ENCODE data around the gene DNAJC6. TPM values are rescaled to one million over a fixed set of nuclear protein-coding genes. Genes with fewer than 3 reads are reported as not detected.

The DNAJC6 gene
- total and polyA plus RNA-seq, 2 experiments from 2014 or later: 6.0 to 11.2 TPM

GRCh38 chr1:65316233-65316632, 6.9 kb downstream of the DNAJC6 start:
- H2AFZ ChIP-seq: no peak overlapping the region
- H3K9me3 ChIP-seq (ENCODE audit: low read depth): no peaks in the 10 kb centered on the region
- TF ChIP-seq EZH2 (IDR thresholded peaks at IDR 0.05; ENCODE audit: borderline replicate concordance): no peak
- TF ChIP-seq EZH2phosphoT487 (IDR thresholded peaks at IDR 0.05; ENCODE audit: low read depth, severe bottlenecking, unreplicated experiment): no peak
- TF ChIP-seq CTCF (IDR thresholded peaks at IDR 0.05; ENCODE audit: poor library complexity): no peak
- H3K4me3 ChIP-seq: no peak overlapping the region
- WGBS (ENCODE audit: low lambda C conversion rate, missing lambda C conversion rate): 52% methylated on average over 2 of the region's 2 CpGs
- no peaks in the 10 kb centered on the region for H3K4me1 ChIP-seq (ENCODE audit: insufficient read depth)
- H3K36me3 ChIP-seq (replicated peaks; ENCODE audit: insufficient read depth, low read depth): no peaks in the 10 kb centered on the region
- DNase-seq (ENCODE audit: low spot score): no peak
- H4K20me1 ChIP-seq (ENCODE audit: insufficient read depth, poor library complexity, severe bottlenecking): no peaks in the 10 kb centered on the region
- no peak overlapping the region for H3K4me2 ChIP-seq
- H3K27ac ChIP-seq: no peak overlapping the region
- no peaks in the 10 kb centered on the region for H3K27me3 ChIP-seq
- H3K79me2 ChIP-seq: no peaks in the 10 kb centered on the region
- no peaks in the 10 kb centered on the region for H3K9me2 ChIP-seq (replicated peaks; ENCODE audit: insufficient read depth)

GRCh38 chr1:65317866-65318653, 8.7 kb downstream of the DNAJC6 start:
- H3K9me3 ChIP-seq (ENCODE audit: low read depth): no peaks in the 10 kb centered on the region
- H3K4me3 ChIP-seq: no peak overlapping the region
- H3K79me2 ChIP-seq: no peaks in the 10 kb centered on the region
- WGBS (ENCODE audit: low lambda C conversion rate, missing lambda C conversion rate): 71% methylated on average over 5 of the region's 5 CpGs
- no peaks in the 10 kb centered on the region for H3K27me3 ChIP-seq
- H3K4me1 ChIP-seq (ENCODE audit: insufficient read depth): no peaks in the 10 kb centered on the region
- H4K20me1 ChIP-seq (ENCODE audit: insufficient read depth, poor library complexity, severe bottlenecking): no peaks in the 10 kb centered on the region
- no peak for DNase-seq (ENCODE audit: low spot score)
- H3K27ac ChIP-seq: no peak overlapping the region
- H3K9me2 ChIP-seq (replicated peaks; ENCODE audit: insufficient read depth): no peaks in the 10 kb centered on the region
- TF ChIP-seq CTCF (IDR thresholded peaks at IDR 0.05; ENCODE audit: poor library complexity) (no peak), EZH2phosphoT487 (IDR thresholded peaks at IDR 0.05; ENCODE audit: low read depth, severe bottlenecking, unreplicated experiment) (no peak), EZH2 (IDR thresholded peaks at IDR 0.05; ENCODE audit: borderline replicate concordance) (no peak)
- H3K4me2 ChIP-seq: no peak overlapping the region
- H3K36me3 ChIP-seq (replicated peaks; ENCODE audit: insufficient read depth, low read depth): no peaks in the 10 kb centered on the region
- no peak overlapping the region for H2AFZ ChIP-seq

DNA sequence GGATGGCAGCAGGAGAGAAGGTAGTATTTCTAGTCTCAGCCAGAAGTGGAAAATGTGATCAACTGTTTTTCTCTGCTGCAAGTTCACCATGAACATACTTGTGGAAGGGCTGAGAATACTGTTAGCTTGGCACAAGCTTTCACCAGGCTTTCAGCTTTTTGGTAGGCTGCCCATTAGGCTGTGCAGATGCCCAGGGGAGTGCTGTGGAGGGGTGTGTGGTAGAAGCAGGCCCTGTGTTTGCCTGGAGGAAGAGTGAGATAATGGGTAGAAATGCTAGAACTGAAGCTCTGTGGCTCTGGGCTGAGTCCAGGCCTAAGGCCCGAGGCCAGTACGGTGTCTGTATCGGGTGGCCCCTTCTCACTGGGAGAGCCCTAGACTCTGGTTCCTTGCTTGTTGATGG, 9.8 kb downstream of the DNAJC6 start:
- H3K27ac ChIP-seq: no peak overlapping the region
- H3K27me3 ChIP-seq: no peaks in the 10 kb centered on the region
- H3K4me2 ChIP-seq: no peak overlapping the region
- H3K4me3 ChIP-seq: no peak overlapping the region
- no peaks in the 10 kb centered on the region for H3K79me2 ChIP-seq
- H3K4me1 ChIP-seq (ENCODE audit: insufficient read depth): no peaks in the 10 kb centered on the region
- no peaks in the 10 kb centered on the region for H3K36me3 ChIP-seq (replicated peaks; ENCODE audit: insufficient read depth, low read depth)
- no peaks in the 10 kb centered on the region for H3K9me3 ChIP-seq (ENCODE audit: low read depth)
- TF ChIP-seq EZH2 (IDR thresholded peaks at IDR 0.05; ENCODE audit: borderline replicate concordance) (no peak), EZH2phosphoT487 (IDR thresholded peaks at IDR 0.05; ENCODE audit: low read depth, severe bottlenecking, unreplicated experiment) (no peak), CTCF (IDR thresholded peaks at IDR 0.05; ENCODE audit: poor library complexity) (no peak)
- DNase-seq (ENCODE audit: low spot score): no peak
- H3K9me2 ChIP-seq (replicated peaks; ENCODE audit: insufficient read depth): no peaks in the 10 kb centered on the region
- 98% methylated on average over 3 of the region's 3 CpGs for WGBS (ENCODE audit: low lambda C conversion rate, missing lambda C conversion rate)
- no peak overlapping the region for H2AFZ ChIP-seq
- H4K20me1 ChIP-seq (ENCODE audit: insufficient read depth, poor library complexity, severe bottlenecking): no peaks in the 10 kb centered on the region

Measured in hepatocyte (in vitro differentiated cells).